T-helper 2 cell (primary cell): ENCODE measurements around the gene SORCS2.
"Not testable (repeated sequence)": the region's sequence is repeated elsewhere in the genome, so short reads cannot be mapped to it uniquely, and the experiment has no call there.

Experiments
- DNase-seq, 5 experiments: peaks; one replicate each; pipeline versions ENCODE4 v3.0.0 to v3.0.0-alpha.2; 2012 to 2022

Gene SORCS2

DNA sequence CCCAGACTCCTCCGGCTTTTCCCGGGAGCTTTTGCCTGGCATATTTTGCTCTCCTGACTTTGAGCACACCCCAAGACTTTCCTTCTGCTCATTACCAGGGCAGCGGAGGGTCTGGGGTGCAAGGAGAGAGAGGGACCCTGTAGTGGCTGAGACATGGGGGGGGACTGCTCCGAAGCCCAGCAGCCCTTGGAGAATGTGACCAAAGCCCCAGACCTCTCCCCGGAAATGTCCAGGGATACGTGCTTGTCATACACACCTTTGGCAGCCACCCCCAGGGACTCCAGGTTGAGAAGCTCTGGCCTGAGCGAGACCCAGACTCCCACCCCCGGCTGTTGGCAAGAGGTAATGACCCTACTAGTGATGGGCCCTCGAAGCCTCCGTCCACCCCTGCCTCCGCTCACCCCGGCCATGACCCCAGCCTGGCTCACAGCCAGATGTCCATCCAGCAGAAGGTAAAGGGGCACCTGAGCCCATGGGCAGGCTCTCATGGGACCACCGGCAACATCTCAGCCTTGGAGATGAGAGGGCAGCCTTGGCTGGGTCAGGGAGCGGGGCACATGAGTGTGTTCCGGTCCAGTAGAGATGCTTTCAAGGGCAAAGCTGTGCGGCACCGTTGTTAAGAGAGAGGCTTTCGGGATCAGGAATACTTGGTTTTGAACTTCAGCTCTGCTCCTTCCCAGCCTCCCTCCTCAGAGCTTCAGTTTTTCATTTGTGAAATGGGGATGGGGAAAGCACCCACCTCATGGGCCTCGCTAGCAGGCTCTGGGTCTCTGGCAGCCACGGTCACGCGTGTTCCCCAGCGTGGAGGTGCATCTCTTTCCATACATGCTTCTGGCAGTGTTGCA is 240.4 kb downstream of the SORCS2 start:
- no peak for DNase-seq

DNA sequence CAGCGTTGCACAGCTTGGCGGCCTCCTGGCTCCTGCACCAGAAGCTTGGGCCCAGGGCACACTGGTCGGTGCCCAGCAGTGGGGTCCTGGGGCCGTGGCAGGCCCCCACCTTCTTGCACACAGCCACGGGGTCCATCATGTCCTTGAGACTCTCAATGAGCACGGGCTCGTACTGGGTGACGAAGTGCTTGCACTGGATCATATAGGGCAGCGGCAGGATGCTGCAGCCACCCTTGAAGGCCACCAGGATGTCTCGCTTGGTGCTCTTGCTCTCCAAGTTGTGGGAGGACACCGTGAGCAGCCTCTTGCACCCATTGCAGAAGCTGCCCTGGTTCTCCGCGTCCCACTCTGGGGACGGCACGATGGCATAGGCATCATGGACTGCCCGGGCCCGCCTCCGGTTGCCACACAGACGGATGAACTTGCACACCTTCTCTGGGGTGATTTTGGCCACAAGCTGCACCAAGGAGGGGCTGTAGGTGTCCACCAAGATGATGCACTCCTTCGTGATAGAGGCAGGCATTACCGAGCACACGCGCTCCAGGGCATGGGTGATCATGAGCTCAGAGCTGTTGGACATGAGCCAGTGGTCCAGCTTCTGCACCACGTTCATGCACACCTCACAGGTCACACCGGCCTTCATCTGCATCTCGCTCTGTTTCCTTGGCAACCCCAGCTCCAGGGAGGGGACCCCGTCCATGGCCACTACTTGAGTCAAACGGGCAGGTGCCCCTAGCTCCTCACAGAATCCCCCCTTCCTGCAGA is 241.2 kb downstream of the SORCS2 start:
- no peak for DNase-seq

DNA sequence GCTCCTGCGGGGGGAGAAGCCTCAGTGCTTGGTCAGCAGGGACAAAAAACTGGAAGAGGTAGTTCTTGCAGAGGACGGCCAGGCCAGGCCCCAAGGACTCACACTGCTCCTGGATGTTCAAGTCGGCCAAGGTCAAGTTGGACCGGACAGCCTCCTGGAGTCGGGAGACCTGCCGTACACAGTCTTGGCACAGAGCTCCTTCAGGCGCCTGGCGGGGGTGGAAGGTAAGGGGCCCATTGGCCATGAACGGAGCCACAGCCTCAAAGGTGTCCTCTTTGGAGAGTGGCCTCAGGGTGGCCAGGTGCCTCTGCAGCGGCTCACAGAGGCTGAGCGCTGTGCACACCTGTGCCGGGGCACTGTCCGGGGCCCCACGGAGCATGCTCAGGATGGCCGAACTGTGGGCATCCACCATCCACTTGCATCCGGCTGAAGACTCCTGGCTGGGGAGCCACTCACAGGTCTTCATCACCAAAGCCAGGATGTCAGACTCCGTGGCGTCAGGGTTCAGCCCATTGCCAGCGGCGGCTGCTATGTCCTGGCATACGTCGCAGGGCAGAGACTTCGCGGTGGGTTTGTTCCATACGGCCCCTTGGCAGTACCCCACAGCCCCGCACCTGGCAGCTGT is 241.9 kb downstream of the SORCS2 start:
- no peak for DNase-seq

DNA sequence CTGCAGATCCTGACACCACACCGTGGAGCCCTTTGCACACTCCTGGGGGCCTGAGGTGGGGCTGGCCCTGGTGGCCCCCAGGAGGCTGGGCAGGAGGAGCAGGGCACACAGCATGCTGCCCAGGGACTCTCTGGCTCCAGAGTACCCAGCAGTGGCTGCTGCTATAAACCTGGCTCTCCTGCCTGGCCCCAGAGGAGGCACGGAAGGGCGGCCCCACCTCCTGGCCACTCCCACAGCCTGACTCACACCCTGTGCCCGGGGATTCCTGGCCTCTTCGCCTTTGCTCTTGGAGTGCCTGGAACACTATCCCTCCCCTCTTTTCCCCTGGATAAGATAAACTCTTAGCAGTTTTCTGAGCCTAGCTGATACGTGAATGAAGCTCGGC is 242.4 kb downstream of the SORCS2 start, which contains the start of gene PSAPL1:
PSAPL1 (minus strand) TSS at position 165 of the 385 bp plus-strand sequence; CDS start at position 114, 51 bp downstream.
- DNase-seq, result no peak

DNA sequence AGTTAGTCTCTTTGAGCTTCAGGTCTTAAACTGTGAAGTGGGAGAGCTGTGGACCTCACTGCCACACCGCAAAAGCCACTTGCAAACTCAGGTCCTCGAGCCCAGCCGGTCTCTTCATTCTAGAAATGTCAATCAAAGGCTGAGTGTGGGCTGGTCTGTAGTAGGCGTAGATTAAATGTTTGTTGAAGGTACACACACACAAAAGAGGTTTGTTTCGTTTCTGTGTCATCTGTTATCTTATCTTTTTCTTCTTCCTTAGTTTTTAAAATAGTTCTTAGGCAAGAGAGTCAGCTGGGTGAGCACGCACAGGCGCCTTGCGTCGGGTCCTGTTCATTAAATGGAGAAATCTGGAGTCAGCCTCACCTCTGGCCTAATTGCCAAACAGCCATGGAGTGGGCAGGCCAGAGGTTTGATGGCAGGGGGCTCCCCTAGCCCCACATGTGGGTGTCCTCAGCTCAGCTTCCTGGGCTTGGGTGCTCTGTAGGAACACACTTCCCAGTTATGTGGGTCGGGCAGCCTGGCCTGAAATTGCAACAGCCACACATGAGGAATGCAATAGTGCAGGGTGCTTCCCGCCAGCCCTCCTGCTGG is 243.2 kb downstream of the SORCS2 start:
- no peak for DNase-seq

DNA sequence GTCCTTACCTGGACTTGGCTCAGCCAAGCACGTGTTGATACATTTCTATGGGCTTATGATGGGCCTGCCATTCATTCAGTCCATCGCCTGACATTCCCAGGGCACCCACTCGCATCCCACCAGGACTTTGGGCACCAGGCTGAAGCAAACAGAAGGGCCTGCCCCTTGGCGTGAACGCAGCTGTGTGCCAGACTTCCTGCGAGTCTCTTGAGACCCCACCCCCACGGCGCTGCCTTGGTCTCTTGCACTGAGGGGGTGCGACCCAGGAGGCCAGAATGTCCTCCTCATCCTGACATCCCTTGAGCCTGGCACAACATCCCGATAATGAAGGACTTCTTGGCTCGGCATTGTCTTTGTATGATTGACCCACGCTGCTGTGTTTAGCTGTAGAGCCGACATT is 243.9 kb downstream of the SORCS2 start:
- no peak for DNase-seq

DNA sequence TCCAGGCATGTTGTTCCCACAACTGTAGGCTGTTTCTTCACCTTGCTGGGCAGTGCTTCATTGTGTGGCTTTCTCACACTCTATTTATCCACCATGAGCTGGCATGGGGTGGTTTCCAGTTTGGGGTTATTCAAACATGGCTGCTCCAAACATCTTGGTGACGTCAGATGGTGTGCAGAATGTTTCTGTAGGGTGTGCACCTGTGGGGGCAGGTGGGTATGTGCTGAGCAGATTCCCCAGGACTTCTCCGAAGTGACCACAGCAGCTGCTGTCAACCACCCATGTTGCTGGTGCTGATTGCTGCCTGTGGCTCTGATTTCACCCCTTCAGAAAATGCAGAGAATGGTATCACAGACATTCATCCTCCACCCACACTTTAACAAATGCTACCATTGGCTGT is 247.4 kb downstream of the SORCS2 start:
- DNase-seq, result no peak

DNA sequence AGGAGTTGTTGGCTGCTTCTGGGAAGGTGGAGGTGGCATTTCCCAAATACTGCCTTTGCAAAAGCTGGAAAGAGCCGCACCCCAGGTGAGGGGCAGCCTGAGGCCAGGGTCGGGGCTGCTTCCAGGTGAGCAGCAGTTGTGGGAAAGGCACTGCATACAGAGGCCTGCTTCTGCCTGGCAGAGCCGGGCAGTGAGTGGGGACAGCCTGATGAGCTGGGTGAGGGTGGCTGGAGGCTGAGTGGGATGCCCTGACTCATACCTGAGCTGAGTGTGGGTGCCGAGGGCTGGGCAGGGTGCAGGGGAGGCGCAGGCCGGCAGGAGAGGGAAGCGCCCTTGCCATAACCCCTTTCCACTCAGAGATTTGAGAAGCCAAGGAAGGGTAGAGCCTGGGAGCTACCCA is 248.9 kb downstream of the SORCS2 start:
- DNase-seq, result no peak

DNA sequence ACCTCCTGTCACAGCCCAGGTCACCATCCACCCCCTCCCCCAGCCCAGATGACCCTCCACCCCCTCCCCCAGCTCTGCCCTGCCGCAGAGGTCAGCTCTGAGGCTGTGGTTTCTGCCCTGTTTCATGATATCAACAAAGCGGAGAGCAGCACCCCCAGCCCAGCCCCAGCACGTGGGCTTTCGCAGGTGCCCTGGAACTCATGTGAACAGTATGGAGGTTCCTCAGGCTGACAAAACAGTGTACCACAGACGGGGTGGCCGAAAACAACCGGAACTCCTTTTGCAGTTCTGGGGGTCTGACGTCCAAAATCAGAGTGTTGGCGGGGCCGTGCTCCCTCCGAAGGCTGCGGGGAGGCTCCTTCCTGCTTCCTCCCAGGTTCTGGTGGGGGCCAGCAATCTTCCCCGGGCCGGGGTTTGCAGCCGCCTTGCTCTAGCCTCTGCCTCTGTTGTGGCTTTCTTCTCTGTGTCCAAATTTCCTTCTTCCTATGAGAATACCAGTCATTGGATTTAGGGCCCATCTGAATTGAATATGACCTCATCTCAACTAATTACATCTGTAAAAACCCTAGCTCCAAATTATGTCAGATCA is 250.3 kb downstream of the SORCS2 start:
- no peak for DNase-seq

DNA sequence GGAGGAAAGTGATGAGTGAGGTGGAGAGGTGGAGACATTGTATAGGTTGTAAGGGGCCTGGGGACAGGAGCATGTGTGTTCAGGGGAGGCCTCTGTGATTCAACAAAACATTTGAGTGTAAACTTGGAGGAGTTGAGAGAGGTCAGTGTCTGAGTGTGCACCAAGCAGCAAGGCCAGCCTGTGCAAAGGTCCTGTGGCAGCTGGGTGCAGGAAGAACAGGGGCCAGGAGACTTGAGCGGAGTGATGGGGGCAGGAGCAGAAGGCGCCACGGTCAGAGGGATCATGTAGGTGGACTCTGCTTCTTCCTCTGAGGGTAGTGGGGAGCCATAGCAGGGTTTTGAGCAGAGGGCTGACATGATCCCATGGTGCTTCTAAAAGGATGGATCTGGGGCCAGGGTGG is 252.0 kb downstream of the SORCS2 start:
- no peak for DNase-seq

DNA sequence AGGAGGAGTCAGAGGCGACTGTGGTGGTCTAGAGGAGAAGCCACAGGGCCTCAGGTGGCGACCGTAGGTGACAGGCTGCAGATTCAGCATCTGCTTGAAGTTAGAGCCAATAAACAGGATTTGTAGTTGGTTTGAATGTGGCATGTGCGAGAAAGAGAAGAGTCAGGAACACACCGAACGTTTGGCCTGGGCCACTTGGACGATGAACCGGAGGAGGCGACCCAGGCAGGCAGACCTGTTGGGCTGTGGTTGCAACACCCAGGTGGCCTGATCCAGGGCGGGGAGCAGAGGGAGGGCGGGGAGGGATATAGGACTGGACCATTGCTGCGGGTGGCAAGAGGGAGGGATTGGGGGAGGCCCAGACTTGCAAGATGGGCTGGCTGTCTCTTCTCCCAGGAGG is 252.4 kb downstream of the SORCS2 start:
- no peak for DNase-seq

DNA sequence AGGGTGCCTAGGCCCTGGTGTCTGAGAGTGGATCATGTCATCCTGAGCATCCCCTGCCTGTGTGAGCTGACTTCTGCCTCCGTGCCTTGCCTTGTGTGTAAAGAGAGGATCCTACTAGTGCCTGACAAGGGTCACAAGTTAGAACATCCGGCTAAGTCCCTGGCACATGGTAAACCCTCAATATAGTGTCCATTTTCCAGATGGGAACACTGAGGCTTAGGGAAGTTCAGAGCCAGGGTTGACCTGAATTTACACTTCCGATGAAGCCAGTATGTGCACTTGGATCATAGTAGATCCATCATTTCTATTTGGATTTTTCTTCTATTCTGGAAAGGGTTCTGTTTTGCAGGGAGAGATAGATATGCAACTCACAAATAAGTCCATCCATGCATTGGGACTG is 254.9 kb downstream of the SORCS2 start:
- no peak for DNase-seq

DNA sequence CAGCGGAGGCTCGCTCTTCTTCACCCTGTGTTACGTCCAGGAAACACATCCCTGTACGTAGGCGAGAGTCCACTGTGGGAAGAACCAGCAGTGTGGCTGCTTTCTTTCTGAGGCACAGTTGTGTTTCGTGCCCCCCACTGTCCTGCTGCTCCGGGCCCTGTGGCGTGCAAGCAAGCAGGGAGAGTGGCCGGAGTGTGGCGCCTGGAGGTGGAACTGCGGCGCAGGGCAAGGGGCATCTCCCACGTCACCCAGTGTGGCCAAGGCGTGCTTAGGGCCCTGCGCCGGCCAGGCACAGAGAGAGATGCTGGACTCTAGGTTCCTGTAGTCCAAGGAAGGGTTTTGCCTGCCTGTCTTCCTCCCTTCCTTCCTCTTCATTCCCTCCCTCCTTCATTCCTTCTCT is 255.7 kb downstream of the SORCS2 start:
- DNase-seq, result no peak

DNA sequence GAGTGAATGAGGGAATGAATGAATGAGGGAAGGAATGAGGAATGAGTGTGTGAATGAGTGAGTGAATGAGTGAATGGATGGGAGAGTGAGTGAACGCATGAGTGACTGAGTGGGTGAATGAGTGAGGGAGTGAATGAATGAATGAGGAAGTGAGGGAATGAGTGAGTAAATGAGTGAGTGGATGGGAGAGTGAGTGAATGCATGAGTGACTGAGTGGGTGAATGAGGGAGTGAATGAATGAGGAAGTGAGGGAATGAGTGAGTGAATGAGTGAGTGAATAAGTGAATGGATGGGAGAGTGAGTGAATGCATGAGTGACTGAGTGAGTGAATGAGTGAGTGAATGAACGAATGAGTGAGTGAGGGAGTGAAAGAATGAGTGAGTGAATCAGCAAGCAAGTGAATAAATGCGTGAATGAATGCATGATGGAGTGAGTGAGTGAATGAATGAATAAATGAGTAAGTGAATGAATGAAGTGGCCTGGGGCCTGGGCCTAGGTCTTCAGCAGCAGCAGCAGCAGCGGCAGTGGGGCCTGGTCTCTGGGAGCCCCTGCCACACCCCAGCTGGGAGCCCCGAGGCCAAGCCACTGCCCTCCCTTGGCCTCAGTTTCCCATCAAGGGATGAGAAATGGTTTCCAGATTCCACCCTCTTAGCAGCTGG is 258.6 kb downstream of the SORCS2 start:
- DNase-seq, result no peak

DNA sequence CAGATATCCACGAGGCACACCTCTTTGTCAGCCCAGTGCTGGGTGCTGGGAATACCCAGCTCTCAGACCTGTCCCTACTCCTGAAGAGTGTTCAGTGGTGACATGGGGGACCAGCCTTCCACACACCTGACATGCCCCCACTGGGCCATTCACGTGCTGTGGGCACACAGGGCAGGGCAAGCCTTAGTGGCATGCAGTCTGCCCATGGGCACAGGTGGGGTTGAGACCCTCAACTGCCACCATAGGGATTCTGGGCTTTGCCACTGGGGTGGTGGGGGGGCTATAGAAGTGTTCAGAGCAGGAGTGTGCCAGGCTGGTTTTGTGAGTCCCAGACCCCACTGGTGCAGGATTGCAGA is 259.1 kb downstream of the SORCS2 start:
- no peak for DNase-seq

DNA sequence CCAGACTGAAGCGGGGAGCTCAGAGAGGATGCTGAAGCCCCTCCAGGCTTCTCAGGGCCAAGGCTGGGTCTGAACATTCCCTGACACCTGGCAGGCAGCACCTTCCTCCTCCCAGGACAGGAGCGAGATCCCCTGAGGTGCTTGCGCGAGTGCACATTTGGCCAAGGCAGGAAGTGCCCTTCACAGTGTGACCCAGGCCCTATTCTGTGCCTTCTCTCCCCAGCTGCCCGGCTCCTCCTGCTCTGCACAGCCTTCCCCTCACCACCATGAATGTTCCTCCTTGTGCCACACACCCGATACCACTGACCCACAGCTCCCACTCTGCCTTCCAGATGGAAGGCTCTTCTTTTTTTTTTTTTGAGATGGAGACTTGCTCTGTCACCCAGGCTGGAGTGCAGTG is 259.5 kb downstream of the SORCS2 start:
- no peak for DNase-seq

DNA sequence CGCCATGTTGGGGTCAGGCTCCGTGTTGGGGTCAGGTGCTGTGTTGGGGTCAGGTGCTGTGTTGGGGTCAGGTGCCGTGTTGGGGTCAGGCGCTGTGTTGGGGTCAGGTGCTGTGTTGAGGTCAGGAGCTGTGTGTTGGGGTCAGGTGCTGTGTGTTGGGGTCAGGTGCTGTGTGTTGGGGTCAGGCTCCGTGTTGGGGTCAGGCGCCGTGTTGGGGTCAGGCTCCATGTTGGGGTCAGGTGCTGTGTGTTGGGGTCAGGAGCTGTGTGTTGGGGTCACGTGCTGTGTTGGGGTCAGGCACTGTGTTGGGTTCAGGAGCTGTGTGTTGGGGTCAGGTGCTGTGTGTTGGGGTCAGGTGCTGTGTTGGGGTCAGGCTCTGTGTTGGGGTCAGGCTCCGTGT is 260.5 kb downstream of the SORCS2 start:
- DNase-seq, result not testable (repeated sequence)

DNA sequence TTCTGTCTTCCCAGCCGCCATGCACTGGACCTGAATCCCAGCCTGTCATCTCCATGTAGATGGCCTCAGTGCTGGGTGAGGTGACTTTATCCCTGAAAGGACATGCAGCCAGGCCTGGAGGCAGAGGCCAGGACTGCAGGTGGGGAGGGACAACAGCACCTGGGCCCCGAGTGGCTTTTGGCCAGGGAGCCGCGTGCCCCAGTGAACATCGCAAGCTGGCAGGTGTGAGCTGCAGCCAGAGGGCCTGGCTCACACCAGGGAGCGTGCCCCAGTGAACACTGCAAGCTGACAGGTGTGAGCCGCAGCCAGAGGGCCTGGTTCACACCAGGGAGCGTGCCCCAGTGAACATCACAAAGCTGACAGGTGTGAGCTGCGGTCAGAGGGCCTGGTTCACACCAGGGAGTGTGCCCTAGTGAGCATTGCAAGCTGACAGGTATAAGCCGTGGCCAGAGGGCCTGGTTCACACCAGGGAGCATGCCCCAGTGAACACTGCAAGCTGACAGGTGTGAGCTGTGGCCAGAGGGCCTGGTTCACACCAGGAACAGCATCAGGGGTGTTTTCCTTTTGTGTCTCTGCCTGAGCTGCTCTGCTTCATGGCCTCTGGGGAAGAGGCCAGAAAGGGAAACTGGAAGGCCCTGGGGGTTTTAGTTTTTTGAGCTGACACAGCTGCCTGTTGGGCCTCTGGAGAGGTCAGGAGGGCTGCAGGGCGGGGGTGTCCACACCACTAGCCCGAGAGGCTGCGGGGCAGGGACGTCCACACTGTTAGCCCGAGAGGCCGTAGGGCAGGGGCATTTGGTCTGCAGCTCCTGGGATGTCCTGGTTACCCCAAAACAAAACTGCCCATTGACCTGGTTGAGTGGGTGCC is 265.1 kb downstream of the SORCS2 start:
- DNase-seq, result no peak

DNA sequence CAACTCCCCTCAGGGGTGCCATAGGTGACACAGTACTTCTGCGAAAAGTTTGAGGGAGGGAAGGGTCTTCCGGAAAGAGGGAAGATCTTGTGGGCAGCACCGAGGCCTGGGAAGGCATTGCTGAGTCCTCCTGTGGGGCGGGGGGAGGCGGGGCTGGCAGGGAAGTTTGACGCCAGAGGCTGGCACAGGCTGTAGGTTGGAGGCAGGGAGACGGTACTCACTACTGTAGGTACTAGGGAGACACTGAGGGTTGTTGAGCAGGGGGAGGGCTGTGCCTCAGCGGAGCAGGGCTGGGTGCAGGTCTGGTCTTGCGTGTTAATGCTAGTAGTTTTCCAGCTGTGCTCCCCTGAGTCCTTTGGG is 265.7 kb downstream of the SORCS2 start:
- no peak for DNase-seq

DNA sequence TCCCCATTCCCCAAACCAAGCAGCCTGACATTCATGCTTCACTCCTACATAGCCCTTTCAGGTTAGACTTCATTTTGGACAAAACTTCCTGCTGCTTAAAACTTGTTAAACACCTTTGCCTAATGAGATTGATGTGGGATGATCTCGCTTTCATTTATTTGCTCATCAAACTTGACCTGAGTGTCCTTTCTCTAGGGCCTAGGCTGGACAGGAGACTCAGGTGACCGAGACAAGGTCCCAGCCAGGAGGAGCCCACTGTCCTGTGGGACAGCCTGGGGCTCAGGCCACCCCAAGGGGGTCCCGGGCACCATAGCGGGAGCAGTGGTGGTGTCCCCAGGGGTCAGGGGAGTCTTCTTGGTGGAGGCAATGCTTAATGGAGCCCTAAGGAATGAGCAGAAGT is 266.1 kb downstream of the SORCS2 start:
- DNase-seq, result no peak

DNA sequence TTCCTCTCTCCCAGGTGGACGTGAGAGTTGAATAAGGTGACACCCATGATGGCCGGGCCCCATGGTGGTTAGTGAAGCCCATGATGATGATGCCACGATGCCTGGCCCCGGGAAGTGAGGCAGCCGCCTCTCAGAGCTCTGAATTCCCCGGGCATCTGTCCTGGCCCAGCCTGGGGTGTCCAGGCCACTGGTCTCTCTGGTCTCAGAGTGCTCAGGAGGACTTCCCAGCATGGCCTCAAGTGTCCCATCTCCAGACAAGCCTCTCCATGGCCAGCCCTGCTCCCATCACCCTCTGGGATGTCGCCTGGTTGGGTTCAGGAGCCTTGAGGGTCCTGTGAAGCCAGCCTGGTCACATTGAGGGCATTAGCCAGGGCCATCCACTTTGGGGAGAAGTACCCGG is 267.1 kb downstream of the SORCS2 start:
- no peak for DNase-seq

DNA sequence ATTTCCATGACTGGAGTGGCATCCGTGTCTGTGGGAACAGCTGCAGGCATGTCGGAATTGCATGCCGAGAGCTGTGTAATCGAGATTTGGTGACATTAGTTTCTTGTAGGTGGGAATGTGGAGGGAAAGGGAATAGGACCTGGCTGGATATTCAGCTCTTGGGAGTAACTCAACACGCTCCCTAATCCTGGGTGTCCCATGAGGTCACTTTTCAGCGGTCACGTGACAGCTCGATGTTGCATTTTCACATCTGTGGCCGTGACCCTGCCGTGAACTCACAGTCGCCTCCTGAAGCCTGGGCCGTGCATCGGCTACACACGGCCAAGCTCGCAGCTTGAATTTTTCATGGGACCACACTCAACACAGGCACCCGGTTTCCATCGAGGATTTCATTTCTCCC is 268.2 kb downstream of the SORCS2 start:
- DNase-seq, result no peak
